SK-N-DZ (cell line): ENCODE measurements around the gene SLFN5.
"Not testable (repeated sequence)": the region's sequence is repeated elsewhere in the genome, so short reads cannot be mapped to it uniquely, and the experiment has no call there.

ENCODE experiments used
- DNase-seq: peaks from one replicate; pipeline ENCODE4 v3.0.0-alpha.2; 2015; ENCODE audit warnings: low spot score

The SLFN5 gene

GRCh38 chr17:35242158-35242804 is 591 bp upstream of the SLFN5 start:
- no peak for DNase-seq

GRCh38 chr17:35243561-35244340 is 879 bp downstream of the SLFN5 start:
- DNase-seq: no peak

- DNase-seq: no peak
Measured at GRCh38 chr17:35244341-35245195, 1.7 kb downstream of the SLFN5 start.

DNA sequence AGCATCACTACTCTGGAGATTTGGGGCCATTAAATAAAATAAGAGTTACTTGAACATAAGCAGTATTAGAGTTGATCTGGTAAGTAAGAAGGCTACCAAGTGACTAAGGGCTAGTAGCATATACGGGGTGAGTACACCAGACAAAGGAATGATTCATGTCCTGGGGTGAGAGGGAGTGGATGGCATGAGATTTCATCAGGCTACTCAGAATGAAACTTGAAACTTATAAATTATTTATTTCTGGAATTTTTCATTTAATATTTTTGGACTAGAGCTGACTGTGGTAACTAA is 2.3 kb downstream of the SLFN5 start:
- DNase-seq: no peak

DNA sequence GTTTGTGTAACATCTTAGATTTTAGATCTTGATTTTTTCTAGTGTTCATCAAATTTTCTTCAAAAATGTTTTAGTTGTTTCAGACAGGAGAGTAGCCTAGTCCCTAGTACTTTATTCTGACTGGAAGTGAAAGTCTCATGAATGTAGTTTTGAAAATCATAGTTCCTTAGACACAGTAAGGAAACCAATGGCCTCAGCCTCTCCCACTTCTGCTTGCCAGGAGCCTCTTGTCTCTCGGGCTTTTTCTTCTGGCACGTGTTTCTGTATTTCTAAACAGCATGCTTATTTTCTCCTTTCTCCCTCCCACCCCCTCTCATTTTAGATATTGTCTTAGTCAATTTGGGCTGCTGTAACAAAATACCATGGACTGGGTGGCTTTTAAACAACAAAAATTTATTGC is 9.8 kb downstream of the SLFN5 start:
- DNase-seq: no peak

DNA sequence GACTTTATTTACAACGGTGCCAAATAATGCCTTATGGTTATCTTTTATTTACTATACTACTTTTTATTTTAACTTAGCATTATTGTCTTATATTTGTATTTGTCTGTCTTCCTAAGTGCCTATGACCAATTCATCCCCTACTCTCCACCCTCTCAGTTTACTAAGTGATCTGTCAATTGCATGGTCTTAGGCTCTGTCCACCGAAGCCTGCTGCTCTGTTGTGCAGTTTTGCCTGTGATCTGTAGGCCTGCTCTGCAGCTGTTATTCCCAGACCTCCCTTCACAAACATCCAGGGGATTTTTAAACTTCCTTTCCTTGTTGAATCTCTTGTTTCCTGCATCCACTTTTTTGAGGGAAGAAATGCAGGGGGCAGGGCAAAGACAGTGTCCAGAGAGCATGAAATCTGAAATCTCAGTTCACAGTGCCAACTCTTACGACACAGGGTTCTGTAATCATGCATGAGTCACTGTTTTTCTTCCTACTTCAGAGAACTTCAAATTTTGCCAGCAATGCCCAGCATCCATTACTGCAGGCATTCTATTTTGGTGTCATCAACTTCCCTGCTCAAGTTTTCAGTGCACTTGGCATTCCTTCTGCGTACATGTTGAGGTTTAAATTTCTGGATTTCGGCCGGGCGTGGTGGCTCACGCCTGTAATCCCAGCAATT is 11.4 kb downstream of the SLFN5 start:
- DNase-seq: no peak

DNA sequence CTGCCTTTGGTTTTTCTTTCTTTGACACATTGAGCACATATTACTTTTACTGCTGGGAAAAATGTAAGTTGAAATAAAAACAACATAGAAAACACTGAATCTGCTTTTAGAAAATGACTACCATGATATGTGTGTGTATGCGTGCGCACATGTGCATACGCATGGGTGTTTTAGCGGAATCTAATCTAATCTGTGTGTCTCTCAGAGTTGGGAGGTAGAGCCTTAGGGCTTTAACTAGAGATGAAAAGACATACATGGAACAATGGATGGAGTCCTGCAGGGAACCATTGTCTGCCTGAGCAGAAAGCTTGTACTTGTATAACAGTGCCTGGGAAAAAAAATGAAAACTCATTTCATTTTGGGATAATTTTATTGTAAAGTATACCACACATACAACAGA is 12.4 kb downstream of the SLFN5 start:
- DNase-seq: no peak

DNA sequence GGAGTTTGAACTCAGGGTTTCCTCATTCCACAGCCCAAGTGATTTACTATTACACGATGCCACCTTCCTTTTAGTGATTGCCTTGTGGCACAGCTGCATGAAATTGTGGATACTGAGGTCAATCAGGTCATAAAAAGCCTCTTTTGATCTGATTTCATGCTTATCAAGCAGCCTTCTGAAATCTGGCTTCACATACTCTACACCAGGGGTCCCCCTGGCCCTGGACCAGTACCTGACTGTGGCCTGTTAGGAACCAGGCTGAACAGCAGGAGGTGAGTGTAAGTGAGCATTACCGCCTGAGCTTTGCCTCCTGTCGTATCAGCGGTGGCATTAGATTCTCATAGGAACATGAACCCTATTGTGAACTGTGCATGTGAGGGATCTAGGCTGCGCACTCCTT is 13.8 kb downstream of the SLFN5 start:
- no peak for DNase-seq

GRCh38 chr17:35257208-35257659 is 14.4 kb downstream of the SLFN5 start:
- DNase-seq: no peak

GRCh38 chr17:35259001-35259400 is 16.1 kb downstream of the SLFN5 start:
- no peak for DNase-seq

DNA sequence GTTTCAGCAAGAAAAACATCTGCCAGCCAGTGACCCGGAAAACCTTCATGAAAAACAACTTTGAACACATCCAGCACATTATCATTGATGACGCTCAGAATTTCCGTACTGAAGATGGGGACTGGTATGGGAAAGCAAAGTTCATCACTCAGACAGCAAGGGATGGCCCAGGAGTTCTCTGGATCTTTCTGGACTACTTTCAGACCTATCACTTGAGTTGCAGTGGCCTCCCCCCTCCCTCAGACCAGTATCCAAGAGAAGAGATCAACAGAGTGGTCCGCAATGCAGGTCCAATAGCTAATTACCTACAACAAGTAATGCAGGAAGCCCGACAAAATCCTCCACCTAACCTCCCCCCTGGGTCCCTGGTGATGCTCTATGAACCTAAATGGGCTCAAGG is 22.2 kb downstream of the SLFN5 start:
- no peak for DNase-seq

DNA sequence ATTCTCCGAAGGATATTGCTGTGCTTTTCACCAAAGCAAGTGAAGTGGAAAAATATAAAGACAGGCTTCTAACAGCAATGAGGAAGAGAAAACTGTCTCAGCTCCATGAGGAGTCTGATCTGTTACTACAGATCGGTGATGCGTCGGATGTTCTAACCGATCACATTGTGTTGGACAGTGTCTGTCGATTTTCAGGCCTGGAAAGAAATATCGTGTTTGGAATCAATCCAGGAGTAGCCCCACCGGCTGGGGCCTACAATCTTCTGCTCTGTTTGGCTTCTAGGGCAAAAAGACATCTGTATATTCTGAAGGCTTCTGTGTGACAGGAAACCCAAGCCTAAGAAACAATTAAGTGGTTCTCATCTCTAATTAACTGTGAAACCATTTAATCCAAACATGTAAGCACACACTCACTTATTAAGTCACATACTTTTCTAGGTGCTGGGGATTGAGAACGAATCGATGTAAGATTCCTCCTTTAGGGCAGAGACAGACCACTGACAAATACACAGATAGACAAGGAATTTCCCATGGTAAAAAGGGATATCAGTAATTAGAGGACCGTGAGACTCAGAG is 22.8 kb downstream of the SLFN5 start:
- DNase-seq: no peak

- not testable (repeated sequence) for DNase-seq
Measured at GRCh38 chr17:35274167-35275066, 31.5 kb downstream of the SLFN5 start.

DNA sequence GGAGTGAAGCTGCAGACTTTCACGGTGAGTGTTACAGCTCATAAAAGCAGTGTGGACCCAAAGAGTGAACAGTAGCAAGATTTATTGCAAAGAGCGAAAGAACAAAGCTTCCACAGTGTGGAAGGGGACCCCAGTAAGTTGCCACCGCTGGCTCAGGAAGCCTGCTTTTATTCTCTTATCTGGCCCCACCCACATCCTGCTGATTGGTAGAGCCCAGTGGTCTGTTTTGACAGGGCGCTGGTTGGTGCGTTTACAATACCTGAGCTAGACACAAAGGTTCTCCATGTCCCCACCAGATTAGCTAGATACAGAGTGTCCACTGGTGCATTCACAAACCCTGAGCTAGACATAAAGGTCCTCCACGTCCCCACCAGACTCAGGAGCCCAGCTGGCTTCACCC is 35.6 kb downstream of the SLFN5 start:
- DNase-seq: not testable (repeated sequence)

DNA sequence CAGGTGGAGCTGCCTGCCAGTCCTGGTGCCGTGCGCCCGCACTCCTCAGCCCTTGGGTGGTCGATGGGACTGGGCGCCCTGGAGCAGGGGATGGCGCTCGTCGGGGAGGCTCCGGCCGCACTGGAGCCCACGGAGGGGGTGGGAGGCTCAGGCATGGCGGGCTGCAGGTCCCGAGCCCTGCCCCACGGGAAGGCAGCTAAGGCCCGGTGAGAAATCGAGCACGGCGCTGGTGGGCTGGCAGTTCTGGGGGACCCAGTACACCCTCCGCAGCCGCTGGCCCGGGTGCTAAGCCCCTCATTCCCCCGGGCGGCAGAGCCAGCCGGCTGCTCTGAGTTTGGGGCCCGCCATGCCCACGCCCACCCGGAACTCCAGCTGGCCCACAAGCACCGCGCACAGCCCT is 36.0 kb downstream of the SLFN5 start:
- DNase-seq: not testable (repeated sequence)

GRCh38 chr17:35283767-35284166 is 40.9 kb downstream of the SLFN5 start:
- DNase-seq: no peak

GRCh38 chr17:35284955-35285354 is 42.1 kb downstream of the SLFN5 start:
- no peak for DNase-seq

DNA sequence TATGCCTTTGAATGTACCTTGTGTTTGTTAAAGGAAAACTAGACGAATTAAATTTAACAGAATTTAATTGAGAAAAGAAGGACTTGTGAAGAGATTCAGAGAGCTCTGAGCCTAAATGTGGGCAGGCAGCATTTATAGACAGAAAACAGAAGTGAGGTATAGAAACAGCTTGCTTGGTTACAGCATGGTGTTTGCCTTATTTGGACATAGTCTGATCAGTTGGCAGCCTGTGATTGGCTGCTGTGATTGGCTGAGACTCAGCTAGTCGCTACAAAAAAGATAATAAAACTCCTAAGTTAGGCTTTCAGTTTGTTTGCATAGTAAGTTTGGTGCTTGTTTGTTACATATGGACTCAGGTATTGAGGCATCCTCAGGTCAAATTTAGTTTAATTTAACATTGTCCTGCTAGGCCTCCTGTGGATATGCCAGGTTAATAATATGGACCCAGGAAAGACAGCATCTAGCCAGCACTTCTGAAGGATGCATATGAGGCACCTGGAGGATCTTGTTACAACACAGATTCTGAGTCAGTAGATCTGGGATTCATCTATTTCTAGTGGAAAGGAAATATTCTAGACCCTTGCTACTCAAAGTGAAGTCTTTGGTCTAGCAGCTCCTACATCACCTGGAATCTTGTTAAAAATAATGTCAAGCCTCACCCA is 43.4 kb downstream of the SLFN5 start:
- no peak for DNase-seq

GRCh38 chr17:35287286-35287811 is 44.5 kb downstream of the SLFN5 start:
- no peak for DNase-seq

- no peak for DNase-seq
Measured at GRCh38 chr17:35289222-35289621, 46.4 kb downstream of the SLFN5 start.
